Loucy (cell line): ENCODE measurements around the gene GNAQ.
"Not testable (repeated sequence)": the region's sequence is repeated elsewhere in the genome, so short reads cannot be mapped to it uniquely, and the experiment has no call there.

Source experiments
- H2AFZ ChIP-seq: fragments of 200-600 bp; sonication (generic); 2 replicates; pipeline ENCODE4 v1.6.0; 2016; ENCODE audit warnings: antibody characterized with exemption, mild to moderate bottlenecking, low read length, moderate library complexity
- H3F3A ChIP-seq: fragments of 200-600 bp; 2 replicates; pipeline ENCODE4 v1.6.0; 2016; ENCODE audit warnings: antibody characterized with exemption, low read depth, mild to moderate bottlenecking
- H3K27me3 ChIP-seq: fragments of 200-600 bp; sonication (generic); 2 replicates; pipeline ENCODE4 v1.6.1; 2014; ENCODE audit warnings: low read length, mild to moderate bottlenecking; ENCODE audit not compliant: insufficient read depth, poor library complexity, severe bottlenecking
- H3K36me3 ChIP-seq: fragments of 200-600 bp; sonication (generic); 2 replicates; pipeline ENCODE4 v1.6.1; 2016; ENCODE audit warnings: low read length; ENCODE audit not compliant: insufficient read depth
- H3K4me1 ChIP-seq: fragments of 200-600 bp; sonication (generic); 2 replicates; pipeline ENCODE4 v1.5.1; 2014; ENCODE audit warnings: low read length, mild to moderate bottlenecking; ENCODE audit not compliant: insufficient read depth, poor library complexity, severe bottlenecking
- H3K4me2 ChIP-seq: fragments of 200-600 bp; sonication (generic); 2 replicates; pipeline ENCODE4 v1.6.0; 2014; ENCODE audit warnings: antibody characterized with exemption, low read length, low read depth, mild to moderate bottlenecking; ENCODE audit not compliant: poor library complexity, severe bottlenecking
- H3K4me3 ChIP-seq: fragments of 200-600 bp; sonication (generic); 2 replicates; pipeline ENCODE4 v1.5.1; 2014; ENCODE audit warnings: low read length, mild to moderate bottlenecking, mixed read lengths; ENCODE audit not compliant: poor library complexity, severe bottlenecking
- H3K79me2 ChIP-seq: fragments of 200-600 bp; sonication (generic); 2 replicates; pipeline ENCODE4 v1.6.1; 2014; ENCODE audit warnings: low read length; ENCODE audit not compliant: insufficient read depth
- H3K9ac ChIP-seq: fragments of 200-600 bp; sonication (generic); 2 replicates; pipeline ENCODE4 v1.6.0; 2014; ENCODE audit warnings: mild to moderate bottlenecking, low read depth, low read length, moderate library complexity; ENCODE audit not compliant: poor library complexity, severe bottlenecking
- H3K9me2 ChIP-seq: fragments of 200-600 bp; sonication (generic); replicated peaks from 2 replicates; pipeline ENCODE4 v1.6.1; 2016; ENCODE audit warnings: low read depth, low read length, mixed read lengths
- H3K9me3 ChIP-seq: fragments of 200-600 bp; sonication (generic); 2 replicates; pipeline ENCODE4 v1.6.1; 2014; ENCODE audit warnings: mild to moderate bottlenecking, antibody characterized with exemption, low read length, low read depth; ENCODE audit not compliant: insufficient read depth
- H4K20me1 ChIP-seq: fragments of 200-600 bp; sonication (generic); 2 replicates; pipeline ENCODE4 v1.6.0; 2014; ENCODE audit warnings: antibody characterized with exemption, low read length, mild to moderate bottlenecking; ENCODE audit not compliant: insufficient read depth, poor library complexity, severe bottlenecking
- EZH2phosphoT487 ChIP-seq: fragments of 200-600 bp; IDR thresholded peaks from 2 replicates; pipeline ENCODE4 v1.6.1; 2018; ENCODE audit warnings: antibody characterized with exemption, mild to moderate bottlenecking, moderate library complexity, borderline replicate concordance
- TF ChIP-seq, protein P1 (sequence below): fragments of 200-600 bp; sonication (generic); conservative IDR thresholded peaks from 2 replicates; pipeline ENCODE4 v1.5.1; 2014; ENCODE audit warnings: mild to moderate bottlenecking, antibody characterized with exemption, low read length

GNAQ gene

GRCh38 chr9:77705636-77706035 lies 326.0 kb downstream of the GNAQ start:
- Histone ChIP-seq H3K9ac (no peak overlapping the region), H3K4me3 (no peak overlapping the region), H2AFZ (no peak overlapping the region), H3K4me2 (no peak overlapping the region), H3K79me2 (no peaks in the 10 kb centered on the region), H3K4me1 (no peaks in the 10 kb centered on the region), H4K20me1 (no peaks in the 10 kb centered on the region), H3K9me2 (no peaks in the 10 kb centered on the region), H3K36me3 (no peaks in the 10 kb centered on the region), H3F3A (no peaks in the 10 kb centered on the region), H3K9me3 (no peaks in the 10 kb centered on the region), H3K27me3 (no peaks in the 10 kb centered on the region)
- TF ChIP-seq, protein P1, sequence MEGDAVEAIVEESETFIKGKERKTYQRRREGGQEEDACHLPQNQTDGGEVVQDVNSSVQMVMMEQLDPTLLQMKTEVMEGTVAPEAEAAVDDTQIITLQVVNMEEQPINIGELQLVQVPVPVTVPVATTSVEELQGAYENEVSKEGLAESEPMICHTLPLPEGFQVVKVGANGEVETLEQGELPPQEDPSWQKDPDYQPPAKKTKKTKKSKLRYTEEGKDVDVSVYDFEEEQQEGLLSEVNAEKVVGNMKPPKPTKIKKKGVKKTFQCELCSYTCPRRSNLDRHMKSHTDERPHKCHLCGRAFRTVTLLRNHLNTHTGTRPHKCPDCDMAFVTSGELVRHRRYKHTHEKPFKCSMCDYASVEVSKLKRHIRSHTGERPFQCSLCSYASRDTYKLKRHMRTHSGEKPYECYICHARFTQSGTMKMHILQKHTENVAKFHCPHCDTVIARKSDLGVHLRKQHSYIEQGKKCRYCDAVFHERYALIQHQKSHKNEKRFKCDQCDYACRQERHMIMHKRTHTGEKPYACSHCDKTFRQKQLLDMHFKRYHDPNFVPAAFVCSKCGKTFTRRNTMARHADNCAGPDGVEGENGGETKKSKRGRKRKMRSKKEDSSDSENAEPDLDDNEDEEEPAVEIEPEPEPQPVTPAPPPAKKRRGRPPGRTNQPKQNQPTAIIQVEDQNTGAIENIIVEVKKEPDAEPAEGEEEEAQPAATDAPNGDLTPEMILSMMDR, result no peak
- TF ChIP-seq EZH2phosphoT487, result no peak

- H3F3A ChIP-seq, H3K9me3 ChIP-seq, H3K9ac ChIP-seq, H3K4me3 ChIP-seq, H4K20me1 ChIP-seq, H3K4me1 ChIP-seq, H3K9me2 ChIP-seq, H2AFZ ChIP-seq, H3K27me3 ChIP-seq, H3K79me2 ChIP-seq, H3K36me3 ChIP-seq, H3K4me2 ChIP-seq: not testable (repeated sequence)
Observed at GRCh38 chr9:77702521-77703390, 328.9 kb downstream of the GNAQ start.

GRCh38 chr9:77697238-77697984 lies 334.2 kb downstream of the GNAQ start:
- Histone ChIP-seq H3F3A (no peaks in the 10 kb centered on the region), H3K79me2 (no peaks in the 10 kb centered on the region), H3K4me1 (no peaks in the 10 kb centered on the region), H3K9me3 (no peaks in the 10 kb centered on the region), H3K4me3 (no peak overlapping the region), H3K9ac (no peak overlapping the region), H3K9me2 (no peaks in the 10 kb centered on the region), H3K4me2 (no peak overlapping the region), H2AFZ (no peak overlapping the region), H3K36me3 (no peaks in the 10 kb centered on the region), H3K27me3 (no peaks in the 10 kb centered on the region), H4K20me1 (no peaks in the 10 kb centered on the region)
- TF ChIP-seq, protein P1, result no peak
- TF ChIP-seq EZH2phosphoT487, result no peak
